Keratinocyte (primary cell): ENCODE measurements around the gene FOXJ1. TPM values are rescaled to one million over a fixed set of nuclear protein-coding genes. Genes with fewer than 3 reads are reported as not detected.

Experiments
- DNase-seq: peaks from one replicate; pipeline ENCODE4 v3.0.0-alpha.2; 2011; ENCODE audit warnings: low read depth, missing footprints, low spot score
- FAIRE-seq: peaks from 2 replicates; lab custom pipeline; 2011; peaks lifted over from hg19 to GRCh38; lab: Jason Lieb, UNC
- H2AFZ ChIP-seq: 2 replicates; pipeline ENCODE4 v1.6.0; 2012; ENCODE audit warnings: low read length, control low read depth, inconsistent platforms; ENCODE audit not compliant: control insufficient read depth
- H3K27ac ChIP-seq: 2 replicates; pipeline ENCODE4 v1.5.1; 2011; ENCODE audit warnings: low read length; ENCODE audit not compliant: control insufficient read depth, insufficient read depth
- H3K27me3 ChIP-seq: 3 replicates; pipeline ENCODE4 v1.6.0; 2011; ENCODE audit warnings: low read length; ENCODE audit not compliant: control insufficient read depth, insufficient read depth; ENCODE audit errors: extremely low read depth
- H3K36me3 ChIP-seq, 2 experiments: 2 replicates in 1 of 2; 3 replicates in 1 of 2; pipeline ENCODE4 v1.5.1; 2011; ENCODE audit warnings: low read length in 2 of 2, mild to moderate bottlenecking in 1 of 2; ENCODE audit not compliant: control insufficient read depth in 2 of 2, insufficient read depth in 2 of 2; ENCODE audit errors: extremely low read depth in 1 of 2
- H3K4me1 ChIP-seq: 3 replicates; pipeline ENCODE4 v1.5.1; 2011; ENCODE audit warnings: low read length; ENCODE audit not compliant: control insufficient read depth, insufficient read depth; ENCODE audit errors: extremely low read depth
- H3K4me2 ChIP-seq: 3 replicates; pipeline ENCODE4 v1.6.0; 2011; ENCODE audit warnings: low read depth, low read length; ENCODE audit not compliant: control insufficient read depth, insufficient read depth; ENCODE audit errors: extremely low read depth
- H3K4me3 ChIP-seq, 3 experiments: fragments of 200-600 bp in 1 of 3; sonication (generic) in 1 of 3; 2 replicates in 2 of 3; 3 replicates in 1 of 3; pipeline ENCODE4 v1.5.1; 2011 to 2016; ENCODE audit warnings: low read length in 3 of 3, mild to moderate bottlenecking in 3 of 3, control low read depth in 2 of 3, inconsistent platforms in 1 of 3, low read depth in 1 of 3, mixed read lengths in 1 of 3, mixed run types in 1 of 3, moderate library complexity in 1 of 3; ENCODE audit not compliant: control insufficient read depth in 2 of 3, insufficient read depth in 2 of 3; ENCODE audit errors: extremely low read depth in 1 of 3
- H3K79me2 ChIP-seq: 2 replicates; pipeline ENCODE4 v1.6.0; 2012; ENCODE audit warnings: low read length; ENCODE audit not compliant: control insufficient read depth, insufficient read depth
- H3K9ac ChIP-seq: 3 replicates; pipeline ENCODE4 v1.6.0; 2011; ENCODE audit warnings: low read length; ENCODE audit not compliant: control insufficient read depth, insufficient read depth; ENCODE audit errors: extremely low read depth
- H3K9me1 ChIP-seq: 3 replicates; pipeline ENCODE4 v1.6.0; 2011; ENCODE audit warnings: low read length; ENCODE audit not compliant: control insufficient read depth, insufficient read depth; ENCODE audit errors: extremely low read depth
- H3K9me3 ChIP-seq: 2 replicates; pipeline ENCODE4 v1.5.1; 2012; ENCODE audit warnings: low read depth, low read length; ENCODE audit not compliant: control insufficient read depth
- H4K20me1 ChIP-seq: 3 replicates; pipeline ENCODE4 v1.6.0; 2011; ENCODE audit warnings: low read length; ENCODE audit not compliant: control insufficient read depth, insufficient read depth; ENCODE audit errors: extremely low read depth
- CTCF ChIP-seq, 3 experiments: IDR thresholded peaks in 1 of 3; conservative IDR thresholded peaks in 1 of 3; optimal IDR thresholded peaks in 1 of 3; 2 replicates in 2 of 3; 3 replicates in 1 of 3; pipeline versions ENCODE3 to v1.5.1; 2011; ENCODE audit warnings: low read length in 3 of 3, mild to moderate bottlenecking in 3 of 3, moderate library complexity in 2 of 3, control low read depth in 1 of 3, inconsistent platforms in 1 of 3; ENCODE audit not compliant: insufficient read depth in 2 of 3; ENCODE audit errors: extremely low read depth in 1 of 3
- EZH2 ChIP-seq: IDR thresholded peaks from one replicate; pipeline ENCODE4 v1.6.1; 2012; ENCODE audit warnings: inconsistent platforms, mild to moderate bottlenecking, low read length, moderate library complexity
- dilution Hi-C: fragments of 300-500 bp; cut with MboI; formaldehyde crosslinking; loops from one replicate; pipeline ENCODE4 v1.7.0; 2020; ENCODE audit warnings: low sequenced_read_pairs; ENCODE audit not compliant: extremely low pct_ligation_motif_present
- polyA plus RNA-seq, 5 experiments: library from polyadenylated mRNA; depleted of rRNA in 3 of 5; stranded (reverse) in 3 of 5; stranded (forward) in 1 of 5; unstranded in 1 of 5; fragments of >200 nt; gene quantifications; 1 replicate in 1 of 5; 2 replicates in 3 of 5; 3 replicates in 1 of 5; pipeline versions ENCODE4 v1.2.1 to v1.2.3, GENCODE V29; 2011 to 2012; ENCODE audit warnings: missing spikeins in 2 of 5, low read depth in 1 of 5, low replicate concordance in 1 of 5

Gene FOXJ1
- polyA plus RNA-seq, 1 donor (not counting 4 experiments of a cell fraction or from before 2014, with no cell fraction given) = 0.03 TPM

- no peaks in the 10 kb centered on the region for H3K79me2 ChIP-seq
- dilution Hi-C loops = no loop called here
- no peaks in the 10 kb centered on the region for H3K4me1 ChIP-seq
- DNase-seq = no peak
- no peak overlapping the region for H3K9ac ChIP-seq
- no peaks in the 10 kb centered on the region for H4K20me1 ChIP-seq
- TF ChIP-seq CTCF (optimal IDR thresholded peaks at IDR 0.05 in 1 of 3, IDR thresholded peaks at IDR 0.05 in 1 of 3, conservative IDR thresholded peaks at IDR 0.05 in 1 of 3; ENCODE audit: extremely low read depth in 1 of 3, insufficient read depth in 2 of 3, low read length in 3 of 3) (no peak), EZH2 (no peak)
- no peak overlapping the region for H3K4me3 ChIP-seq
- H3K27ac ChIP-seq = no peak overlapping the region
- H2AFZ ChIP-seq = no peak overlapping the region
- H3K9me1 ChIP-seq = no peaks in the 10 kb centered on the region
- FAIRE-seq = no peak
- no peak overlapping the region for H3K4me2 ChIP-seq
- H3K9me3 ChIP-seq = no peaks in the 10 kb centered on the region
- no peaks in the 10 kb centered on the region for H3K27me3 ChIP-seq
- H3K36me3 ChIP-seq = no peaks in the 10 kb centered on the region
These were observed 25.1 kb upstream of the FOXJ1 start for GRCh38 chr17:76166168-76166567.

GRCh38 chr17:76164331-76164730 is 23.3 kb upstream of the FOXJ1 start:
- no peak overlapping the region for H3K9ac ChIP-seq
- no peaks in the 10 kb centered on the region for H3K4me1 ChIP-seq
- no peaks in the 10 kb centered on the region for H3K36me3 ChIP-seq
- DNase-seq (no peak), FAIRE-seq (no peak)
- no peak overlapping the region for H3K27ac ChIP-seq
- no peaks in the 10 kb centered on the region for H3K27me3 ChIP-seq
- H4K20me1 ChIP-seq = no peaks in the 10 kb centered on the region
- dilution Hi-C loops = no loop called here
- TF ChIP-seq EZH2 (no peak), CTCF (optimal IDR thresholded peaks at IDR 0.05 in 1 of 3, IDR thresholded peaks at IDR 0.05 in 1 of 3, conservative IDR thresholded peaks at IDR 0.05 in 1 of 3; ENCODE audit: extremely low read depth in 1 of 3, insufficient read depth in 2 of 3, low read length in 3 of 3) (no peak)
- H3K4me2 ChIP-seq = no peak overlapping the region
- H2AFZ ChIP-seq = no peak overlapping the region
- no peaks in the 10 kb centered on the region for H3K9me3 ChIP-seq
- no peak overlapping the region for H3K4me3 ChIP-seq
- no peaks in the 10 kb centered on the region for H3K79me2 ChIP-seq
- no peaks in the 10 kb centered on the region for H3K9me1 ChIP-seq
